ENCODE measurements around the gene GUCA1A.

GRCh38 chr6:42141603-42142117 lies 31.5 kb upstream of the GUCA1A start:
- TF ChIP-seq CTCF (conservative IDR thresholded peaks at IDR 0.05; ENCODE audit: low read depth, low read length) (no peak), EZH2 (IDR thresholded peaks at IDR 0.05; ENCODE audit: low read length, unreplicated experiment) (no peak)
